ENCODE data around the gene C16orf92.

GRCh38 chr16:29993191-29993902 lies 29.7 kb upstream of the C16orf92 start:
- no peak for TF ChIP-seq CTCF (IDR thresholded peaks at IDR 0.05)
- no peak for TF ChIP-seq POLR2A (IDR thresholded peaks at IDR 0.05)
